Fibroblast of skin of scalp (primary cell): ENCODE measurements around the gene PTPN20. TPM values are rescaled to one million over a fixed set of nuclear protein-coding genes. Genes with fewer than 3 reads are reported as not detected.
"Not testable (repeated sequence)": the region's sequence is repeated elsewhere in the genome, so short reads cannot be mapped to it uniquely, and the experiment has no call there.

Experiments used
- DNase-seq: peaks from one replicate; pipeline ENCODE4 v3.0.0-alpha.2; 2013
- polyA plus RNA-seq, 2 experiments: library from polyadenylated mRNA; unstranded; fragments of 120-200 nt; gene quantifications; one replicate each; pipeline ENCODE4 v1.2.1, GENCODE V29; 2013; ENCODE audit not compliant: insufficient read length in 2 of 2

PTPN20 gene
- 0.84 TPM for polyA plus RNA-seq (2013, experiment 1 of 2; ENCODE audit: insufficient read length)
- polyA plus RNA-seq (2013, experiment 2 of 2; ENCODE audit: insufficient read length) = 0.71 TPM

DNA sequence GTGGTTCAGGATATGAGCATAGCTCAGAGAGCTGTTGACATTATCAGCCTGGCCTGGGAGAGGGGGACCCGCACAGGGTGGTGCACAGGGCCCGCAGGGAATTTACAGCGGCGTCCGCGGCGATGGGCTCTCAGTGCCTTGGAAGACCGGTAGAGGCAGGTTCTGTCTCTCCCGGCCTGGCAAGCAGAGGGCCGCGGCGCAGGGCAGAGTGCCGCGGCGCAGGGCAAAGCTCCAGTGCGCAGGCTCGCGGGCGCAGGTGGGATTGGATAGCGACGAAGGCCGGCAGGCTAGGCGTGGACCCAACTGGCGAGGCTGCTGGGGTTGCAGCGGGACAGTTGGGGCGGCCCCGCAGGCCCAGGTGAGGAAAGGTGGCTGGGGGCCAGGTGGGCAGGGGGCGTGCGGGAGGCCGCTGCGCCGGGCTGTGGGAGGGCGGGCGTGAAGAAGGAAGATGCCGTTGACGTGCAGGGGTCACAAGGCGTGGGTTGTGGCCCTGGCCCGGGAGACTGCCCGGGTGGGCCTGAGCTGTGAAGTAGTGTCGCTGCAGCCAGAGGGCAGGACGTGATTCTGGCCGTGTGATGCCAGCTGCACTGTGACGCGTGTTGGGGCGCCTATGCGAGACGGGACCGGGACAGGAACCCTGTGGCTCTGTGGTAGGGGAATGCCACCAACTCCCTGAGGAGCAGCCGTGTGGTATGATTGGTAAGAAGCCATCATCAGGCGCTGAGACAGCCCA is at the start of gene PTPN20:
PTPN20 (plus strand) TSS at position 285 of the 733 bp plus-strand sequence. CDS start 21,072 bp downstream, outside the sequence.
- DNase-seq = peak; percentile 0

DNA sequence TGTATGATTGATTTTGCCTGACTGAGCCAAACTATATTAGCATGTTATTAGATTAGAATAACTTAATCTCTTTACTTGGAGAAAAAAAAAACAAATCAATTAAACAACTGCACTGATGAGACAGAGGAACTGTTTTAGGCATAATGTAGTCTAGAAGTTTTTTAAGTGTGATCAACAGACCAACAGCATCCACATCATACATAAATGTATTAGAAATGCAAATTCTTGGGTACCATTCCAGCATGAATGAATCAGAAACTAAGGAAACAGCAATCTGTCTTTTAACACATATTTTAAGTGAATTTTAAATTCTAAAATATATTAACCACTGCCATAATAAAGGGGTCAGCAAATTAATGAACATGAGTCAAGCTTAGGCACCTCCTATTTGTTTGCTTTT is 41.5 kb upstream of the PTPN20 start:
- DNase-seq = not testable (repeated sequence)

DNA sequence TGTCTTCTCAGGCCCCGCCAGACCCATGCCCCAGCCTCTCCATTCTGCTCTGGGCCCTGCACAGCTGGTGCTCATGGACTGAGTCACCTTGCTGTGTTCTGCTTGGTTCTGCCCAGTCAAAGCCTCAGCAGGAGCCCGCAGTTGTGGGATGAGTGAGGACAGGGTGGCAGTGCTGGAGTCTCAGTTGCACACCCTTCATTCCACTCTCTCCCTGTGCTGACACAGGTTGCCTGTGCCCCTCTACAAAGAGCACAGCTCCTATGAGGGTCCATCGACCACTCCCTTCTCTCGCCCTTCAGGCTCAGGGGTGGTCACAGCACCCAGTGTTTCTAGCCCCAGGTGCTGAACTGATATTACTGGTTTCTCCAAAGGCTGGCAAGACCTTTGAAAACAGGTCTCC is 39.6 kb upstream of the PTPN20 start:
- not testable (repeated sequence) for DNase-seq

- DNase-seq = not testable (repeated sequence)
Measured at GRCh38 chr10:46875304-46875703, 35.9 kb upstream of the PTPN20 start.

GRCh38 chr10:46876773-46877172 is 34.5 kb upstream of the PTPN20 start:
- not testable (repeated sequence) for DNase-seq

DNA sequence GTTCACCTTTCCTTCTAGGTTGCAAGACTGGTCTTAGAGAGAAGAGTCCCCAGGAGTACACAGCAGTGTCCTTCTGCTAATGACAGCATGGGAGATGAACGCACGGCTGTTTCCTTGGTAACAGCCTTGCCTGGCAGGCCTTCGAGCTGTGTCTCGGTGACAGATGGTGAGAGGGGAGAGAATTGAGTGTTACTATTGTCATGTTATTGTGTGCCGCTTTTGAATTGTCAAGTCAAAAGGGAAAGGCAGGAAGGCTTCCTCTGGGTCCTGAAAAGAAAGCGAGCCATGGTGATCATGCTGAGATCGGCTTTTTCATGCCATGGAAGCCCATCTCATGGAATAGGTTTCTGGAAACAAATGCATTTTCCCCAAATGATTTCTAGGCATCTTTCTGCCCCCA is 32.5 kb upstream of the PTPN20 start:
- not testable (repeated sequence) for DNase-seq

- not testable (repeated sequence) for DNase-seq
Measured at GRCh38 chr10:46890813-46891611, 20.2 kb upstream of the PTPN20 start.

DNA sequence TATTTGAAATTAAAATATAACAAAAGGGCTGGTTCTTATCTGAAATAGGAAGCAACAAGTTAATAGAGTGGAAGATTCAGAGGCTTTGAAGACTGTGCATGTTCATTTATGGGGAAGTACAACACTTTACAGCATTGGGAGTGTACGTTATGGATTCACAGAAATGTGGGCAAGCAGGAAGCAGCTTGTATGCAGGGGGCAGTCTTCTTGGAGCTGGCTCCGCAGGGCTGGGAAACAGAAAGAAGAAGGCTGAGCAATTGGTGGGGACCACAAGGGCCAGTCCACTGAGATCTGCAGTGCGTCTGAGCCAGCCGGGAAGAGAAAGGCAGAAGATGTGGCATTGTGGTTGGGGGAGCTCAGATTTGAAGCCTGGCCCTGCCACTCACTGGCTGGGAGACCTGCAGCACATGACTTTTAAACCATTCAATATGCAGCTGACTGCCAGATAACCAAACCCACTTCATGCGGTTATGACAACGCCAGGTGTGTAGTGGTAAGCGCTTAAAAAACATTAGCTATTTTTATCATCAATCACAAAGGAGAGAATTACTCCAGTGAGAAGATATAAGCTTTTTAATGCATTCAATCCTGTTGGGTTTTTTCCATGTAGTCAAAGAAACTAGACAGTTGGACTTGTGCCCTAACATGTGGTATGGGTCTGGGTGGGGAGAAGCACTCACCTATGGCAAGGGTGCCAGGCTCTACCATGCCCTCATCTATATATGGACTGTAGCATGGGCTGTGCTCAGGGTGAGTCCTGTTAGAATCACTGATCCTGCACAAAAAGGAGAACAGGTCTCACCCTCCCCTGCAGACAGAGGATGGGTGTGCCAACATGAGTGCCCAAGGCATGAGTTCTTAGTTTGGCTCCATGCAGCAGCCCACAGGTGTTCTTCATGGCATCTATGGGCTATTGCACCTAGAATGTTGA is 14.2 kb upstream of the PTPN20 start:
- not testable (repeated sequence) for DNase-seq

DNA sequence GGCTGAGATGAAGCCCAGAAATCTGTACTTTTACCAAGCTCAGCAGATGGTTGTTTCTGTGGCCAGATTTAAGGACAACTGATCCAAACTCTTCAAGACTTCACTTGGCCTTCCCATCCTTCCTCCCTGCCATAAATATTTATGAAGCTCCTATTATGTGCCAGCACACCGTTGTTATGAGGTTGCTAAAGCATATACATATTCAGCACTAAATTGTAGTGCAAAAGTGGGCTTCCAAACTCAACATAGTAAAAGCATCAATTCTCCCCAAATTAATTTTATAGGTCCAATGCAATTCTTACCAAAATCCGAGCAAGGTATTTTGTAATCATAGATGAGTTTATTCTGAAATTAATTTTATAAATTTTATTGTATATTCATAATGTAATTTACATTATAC is 10.0 kb upstream of the PTPN20 start:
- not testable (repeated sequence) for DNase-seq

DNA sequence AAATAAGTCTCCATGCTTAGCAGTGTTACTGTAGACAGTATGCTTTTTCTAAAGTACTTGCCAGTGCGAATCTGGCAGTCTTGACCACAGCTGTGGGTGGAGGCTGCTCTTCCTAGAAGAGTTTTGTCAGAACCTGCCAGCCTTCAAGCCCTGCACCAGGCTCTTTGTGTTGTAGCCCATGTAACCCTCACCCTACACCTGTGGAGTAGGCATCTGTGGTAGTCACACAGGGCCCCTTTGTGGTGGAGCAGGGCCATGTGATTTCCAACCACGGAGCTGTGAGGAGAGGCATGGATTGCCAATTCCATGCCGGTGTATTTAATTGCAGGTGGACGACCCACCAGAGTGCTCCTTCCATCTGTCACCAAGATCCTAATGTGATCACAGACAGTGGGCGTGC is 7.4 kb upstream of the PTPN20 start:
- not testable (repeated sequence) for DNase-seq

DNA sequence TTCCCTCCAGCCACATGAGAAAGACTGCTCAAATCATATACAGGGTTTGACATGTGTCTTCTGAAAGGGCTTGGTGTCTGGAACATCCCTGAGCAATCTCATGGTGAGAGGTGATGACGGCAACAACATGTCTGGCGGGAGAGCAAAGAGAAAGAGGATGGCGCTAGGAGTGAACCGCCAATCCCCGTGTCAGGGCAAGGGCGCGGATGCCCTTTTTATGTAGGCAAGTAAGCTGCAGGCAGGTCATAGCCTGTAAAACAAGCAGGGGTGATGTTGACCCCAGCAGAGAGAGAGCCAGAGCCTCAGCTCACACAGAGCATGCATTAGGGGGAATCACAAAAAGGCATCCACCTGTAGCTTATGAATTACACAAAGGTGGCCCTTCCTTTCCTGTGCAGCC is 4.9 kb upstream of the PTPN20 start:
- not testable (repeated sequence) for DNase-seq

DNA sequence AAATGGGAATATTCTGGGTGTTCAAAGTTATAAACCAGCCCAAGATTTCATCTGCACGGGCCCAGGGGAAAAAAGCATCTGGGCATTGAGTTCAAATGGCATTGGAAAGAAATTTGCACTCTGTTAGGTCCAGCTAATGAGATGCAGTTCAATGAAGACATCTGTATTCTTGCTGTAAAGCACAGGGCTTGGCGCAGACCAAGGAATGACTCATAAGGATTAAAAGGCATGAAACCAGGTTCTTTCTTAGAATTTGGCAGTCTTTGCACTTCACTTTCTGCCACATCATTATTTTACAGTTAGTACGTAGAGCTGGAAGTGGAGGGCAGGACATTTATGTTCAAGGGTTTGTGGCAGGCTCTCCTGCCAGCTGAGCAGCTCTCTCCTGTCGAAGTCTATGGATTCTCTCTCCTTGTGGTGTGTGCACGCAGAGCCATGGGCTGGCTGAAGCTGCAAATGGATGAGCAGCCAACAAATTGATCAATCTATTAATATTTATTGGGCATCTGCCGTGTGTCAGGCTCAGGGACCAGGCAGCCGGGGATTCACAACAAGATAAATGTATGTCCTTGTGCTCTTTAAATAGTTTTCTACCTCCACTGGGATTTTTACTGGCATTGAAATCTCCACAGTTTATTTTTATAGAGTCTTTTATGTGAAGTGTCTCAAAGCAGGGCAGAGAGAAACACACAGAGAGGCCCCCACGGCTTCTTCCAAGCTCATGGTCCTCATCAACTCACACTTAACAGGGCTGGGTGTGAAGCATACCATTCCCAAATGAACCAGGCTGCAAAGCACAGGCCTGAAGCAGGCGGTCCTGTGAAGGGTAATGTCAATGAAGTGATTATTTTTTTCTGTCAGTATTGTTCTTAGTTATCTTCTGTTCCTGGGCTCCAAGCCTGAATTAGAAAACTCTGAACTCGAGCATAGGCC is 3.8 kb upstream of the PTPN20 start:
- not testable (repeated sequence) for DNase-seq

DNA sequence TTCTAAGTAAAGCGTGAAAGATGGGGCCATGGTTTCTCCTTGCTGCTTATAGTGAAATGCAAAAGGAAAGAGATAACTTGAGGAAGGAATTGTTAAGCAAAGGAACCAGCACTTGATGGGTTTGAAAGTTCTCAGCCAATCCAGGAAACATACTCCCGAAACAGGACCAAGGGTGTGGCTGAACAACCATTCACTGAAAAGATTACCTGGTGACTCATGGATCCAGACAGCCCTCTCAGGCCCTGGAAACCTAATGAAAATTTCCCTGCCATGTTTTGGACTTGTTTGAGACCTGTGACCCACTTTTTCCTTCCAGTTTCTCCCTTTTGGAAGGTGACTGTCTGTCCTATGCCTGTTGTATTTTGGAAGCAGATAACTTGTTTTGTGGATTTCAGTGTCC is 11.3 kb downstream of the PTPN20 start:
- DNase-seq = not testable (repeated sequence)

DNA sequence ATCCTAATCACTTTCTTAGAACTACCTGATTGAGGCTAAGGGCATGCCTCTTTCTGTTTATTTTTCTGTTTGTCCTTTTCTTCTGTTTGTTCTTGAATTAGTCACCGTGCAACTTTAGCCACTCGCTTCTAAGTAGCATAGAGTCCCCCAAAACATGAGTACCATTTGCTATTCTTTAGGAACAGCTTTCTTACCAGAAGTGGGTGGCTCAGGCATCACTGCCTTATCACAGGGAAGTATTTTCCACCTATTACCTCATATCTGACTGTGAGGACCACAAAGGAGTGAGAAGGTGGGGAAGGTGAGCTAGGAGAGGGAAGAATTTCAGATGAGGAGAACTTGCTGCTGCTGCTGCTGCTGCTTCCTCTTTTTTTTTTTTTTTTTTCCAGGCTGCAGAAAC is 13.9 kb downstream of the PTPN20 start:
- DNase-seq = not testable (repeated sequence)

DNA sequence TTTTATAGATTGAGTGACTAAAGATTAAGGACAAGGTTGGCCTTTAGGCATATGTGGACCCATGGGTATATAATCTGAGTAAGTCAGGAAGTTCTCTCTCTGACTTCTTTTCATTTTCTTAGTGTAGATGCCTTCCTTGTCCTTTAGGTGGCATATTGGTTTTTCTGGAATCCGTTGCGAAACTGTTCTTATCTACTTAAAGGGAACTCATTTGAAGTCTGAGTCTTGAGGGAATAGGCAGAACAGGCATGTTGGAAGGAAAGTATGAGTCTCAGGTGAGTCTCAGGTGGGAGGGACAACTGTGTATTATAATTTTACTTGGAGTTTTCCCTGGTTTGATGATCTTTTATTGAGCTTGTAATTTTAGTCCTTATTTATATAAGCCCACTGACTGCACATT is 14.6 kb downstream of the PTPN20 start:
- not testable (repeated sequence) for DNase-seq

GRCh38 chr10:46928810-46929209 is 17.6 kb downstream of the PTPN20 start:
- not testable (repeated sequence) for DNase-seq

- not testable (repeated sequence) for DNase-seq
Measured at GRCh38 chr10:46932383-46932782, 21.2 kb downstream of the PTPN20 start.

DNA sequence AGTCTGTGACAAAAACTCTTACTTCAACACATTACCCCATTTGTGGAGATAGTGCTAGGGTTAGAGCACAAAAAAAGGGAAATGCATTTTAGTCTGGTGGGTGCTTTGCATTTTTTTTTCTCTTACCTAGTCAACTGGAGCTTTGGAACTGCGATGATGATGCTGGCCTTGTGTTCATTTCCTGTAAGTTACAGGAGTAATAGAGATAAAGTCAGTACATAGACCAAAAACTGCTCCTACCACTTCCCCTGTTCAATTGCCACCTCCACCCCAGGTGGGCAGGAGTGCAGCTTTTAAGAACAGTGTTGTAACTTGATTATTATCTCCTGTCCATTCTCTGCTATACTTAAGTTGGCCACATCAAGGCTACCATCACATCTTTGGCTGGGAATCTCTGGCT is 29.9 kb downstream of the PTPN20 start:
- not testable (repeated sequence) for DNase-seq

DNA sequence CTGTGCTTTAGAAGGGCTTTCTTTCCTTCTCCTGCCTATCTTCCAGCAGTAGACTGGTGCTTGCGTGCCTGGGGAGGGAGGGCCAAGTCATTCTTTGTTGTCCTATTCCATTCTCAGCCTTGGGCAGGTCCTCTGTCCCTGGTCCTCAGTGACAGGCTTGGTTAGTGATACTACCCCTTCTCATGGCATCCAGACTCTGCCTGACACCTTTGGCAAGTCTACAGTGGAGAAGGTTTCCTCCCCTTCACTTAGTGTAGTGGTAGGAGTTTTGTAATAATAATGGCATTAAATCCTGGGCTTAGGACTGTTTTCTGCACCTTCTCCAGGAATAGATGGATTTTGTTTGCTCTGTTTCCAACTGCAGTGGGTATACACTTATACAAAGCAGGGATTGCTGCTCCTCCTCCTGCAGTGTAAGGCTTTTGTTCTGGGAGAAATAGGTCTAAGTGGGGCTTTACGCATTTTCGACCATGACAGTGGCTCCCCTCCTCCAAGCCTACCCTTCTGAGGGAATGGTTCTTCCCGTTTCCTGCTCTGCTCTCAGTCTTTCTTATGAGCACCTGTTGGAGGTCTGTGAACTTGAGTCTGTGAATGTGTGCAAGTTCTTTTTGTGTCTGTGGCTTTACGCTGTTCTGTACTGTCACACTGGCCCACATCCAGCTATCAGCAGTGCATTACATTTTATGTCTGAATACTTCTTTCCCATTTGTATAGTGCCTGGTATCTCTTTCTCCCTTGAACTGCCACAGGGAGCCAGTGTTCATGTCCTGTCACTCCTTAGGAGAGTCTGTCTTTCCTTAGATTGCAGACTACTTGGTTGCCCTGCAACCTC is 37.7 kb downstream of the PTPN20 start:
- not testable (repeated sequence) for DNase-seq

DNA sequence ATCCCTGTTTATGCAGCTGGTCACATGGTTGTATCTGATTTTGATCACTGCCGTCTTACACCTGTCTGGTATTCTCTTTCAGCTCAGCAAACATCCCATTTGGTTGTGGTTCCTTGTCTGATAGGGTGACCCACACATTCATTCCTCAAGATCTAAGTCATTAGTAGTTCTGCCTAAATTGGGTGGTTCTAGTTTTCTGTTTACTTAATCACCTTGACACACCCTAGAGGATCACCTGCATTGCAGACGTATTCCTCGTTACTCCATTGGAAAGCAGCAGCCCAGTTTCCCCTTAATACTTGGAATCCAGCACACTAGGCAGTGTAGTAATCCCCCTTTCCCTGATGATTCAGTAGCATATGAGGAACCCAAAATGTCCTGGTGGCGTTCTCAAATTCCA is 41.3 kb downstream of the PTPN20 start:
- not testable (repeated sequence) for DNase-seq
